Choroid plexus epithelial cell (primary cell): ENCODE measurements around the gene SPI1.

ENCODE experiments used
- DNase-seq: peaks from one replicate; pipeline ENCODE4 v3.0.0-alpha.2; 2010; ENCODE audit warnings: low read depth
- H3K4me3 ChIP-seq: 2 replicates; pipeline ENCODE4 v1.5.1; 2011; ENCODE audit warnings: low read depth, mild to moderate bottlenecking, control low read depth, low read length, moderate library complexity
- CTCF ChIP-seq: conservative IDR thresholded peaks from 2 replicates; pipeline ENCODE4 v1.5.1; 2011; ENCODE audit warnings: low read depth, mild to moderate bottlenecking, control low read depth, inconsistent platforms, low read length, moderate library complexity

The SPI1 gene

DNA sequence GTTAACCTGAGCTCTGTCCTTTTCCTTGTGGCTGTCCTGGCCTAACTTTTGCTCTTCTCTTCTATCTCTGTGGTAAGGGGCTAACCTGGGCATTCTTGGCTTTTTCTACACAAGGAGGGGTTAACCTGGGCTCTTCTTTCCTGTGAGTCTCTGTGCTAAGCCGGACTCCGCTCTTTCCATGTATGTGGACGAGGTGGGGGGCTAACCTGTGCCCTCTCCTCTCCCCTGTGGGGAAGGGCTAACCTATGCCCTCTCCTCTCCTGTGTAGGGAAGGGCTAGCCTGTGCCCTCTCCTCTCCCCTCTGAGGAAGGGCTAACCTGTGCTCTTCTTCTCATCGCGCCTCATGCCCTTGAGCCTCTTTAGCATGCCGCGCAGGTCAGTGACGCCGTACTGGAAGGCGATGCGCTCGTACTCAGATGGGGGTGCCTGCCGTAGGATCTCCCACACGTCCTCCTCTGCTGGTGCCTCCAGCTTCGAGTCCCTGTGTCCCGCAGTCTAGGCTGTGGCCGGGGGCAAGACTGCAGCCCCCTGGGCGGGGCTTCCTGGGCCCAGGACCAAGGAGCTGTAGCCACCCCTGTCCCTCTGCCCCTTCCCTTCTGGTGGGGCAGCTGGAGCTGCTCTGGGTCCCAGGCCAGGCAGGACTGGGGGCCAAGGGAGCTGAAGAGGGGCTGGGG lies 32.3 kb downstream of the SPI1 start:
- no peak for DNase-seq
- no peak for TF ChIP-seq CTCF

GRCh38 chr11:47342854-47343253 lies 35.5 kb downstream of the SPI1 start:
- no peak overlapping the region for H3K4me3 ChIP-seq
- DNase-seq, result no peak
- no peak for TF ChIP-seq CTCF

More for the DNA sequence above, 32.3 kb downstream of the SPI1 start:
- H3K4me3 ChIP-seq, result no peak overlapping the region

DNA sequence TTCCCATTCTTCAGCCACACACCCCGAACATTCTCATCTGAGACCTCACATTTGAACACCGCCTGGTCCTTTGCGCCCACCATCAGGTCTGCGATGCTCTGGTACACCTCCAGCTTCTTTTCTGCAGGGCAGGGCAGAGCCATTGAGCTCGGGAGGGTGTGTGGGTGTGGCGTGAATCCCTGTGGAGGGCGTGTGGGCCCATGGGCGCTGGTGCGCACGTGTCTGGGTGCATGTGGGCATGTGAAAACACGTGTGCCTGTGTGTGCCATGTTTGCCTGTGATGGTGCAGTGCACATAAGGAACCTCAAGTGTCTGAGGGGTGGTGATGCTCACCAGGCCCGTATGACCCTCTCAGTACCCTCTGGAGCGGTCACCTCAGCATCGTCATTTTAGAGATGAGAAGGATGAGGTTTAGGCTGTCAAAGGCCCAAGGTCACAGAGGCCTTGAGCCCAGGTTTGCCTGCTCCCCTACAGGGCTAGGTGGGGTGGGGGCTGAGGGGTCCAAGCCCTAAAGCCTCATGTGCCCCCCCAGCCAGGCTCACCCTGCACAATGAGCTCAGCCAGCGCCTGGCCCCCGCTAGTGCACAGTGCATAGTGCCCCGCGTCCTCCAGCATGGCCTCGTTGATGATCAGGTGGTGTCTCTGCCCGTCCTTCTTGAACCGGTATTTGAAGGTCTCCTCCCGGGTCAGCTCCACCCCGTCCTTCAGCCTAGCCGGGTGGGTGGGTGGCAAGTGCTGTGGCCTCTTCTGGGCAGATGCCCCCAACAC lies 36.1 kb downstream of the SPI1 start:
- DNase-seq, result no peak
- TF ChIP-seq CTCF, result no peak
- H3K4me3 ChIP-seq, result no peak overlapping the region

DNA sequence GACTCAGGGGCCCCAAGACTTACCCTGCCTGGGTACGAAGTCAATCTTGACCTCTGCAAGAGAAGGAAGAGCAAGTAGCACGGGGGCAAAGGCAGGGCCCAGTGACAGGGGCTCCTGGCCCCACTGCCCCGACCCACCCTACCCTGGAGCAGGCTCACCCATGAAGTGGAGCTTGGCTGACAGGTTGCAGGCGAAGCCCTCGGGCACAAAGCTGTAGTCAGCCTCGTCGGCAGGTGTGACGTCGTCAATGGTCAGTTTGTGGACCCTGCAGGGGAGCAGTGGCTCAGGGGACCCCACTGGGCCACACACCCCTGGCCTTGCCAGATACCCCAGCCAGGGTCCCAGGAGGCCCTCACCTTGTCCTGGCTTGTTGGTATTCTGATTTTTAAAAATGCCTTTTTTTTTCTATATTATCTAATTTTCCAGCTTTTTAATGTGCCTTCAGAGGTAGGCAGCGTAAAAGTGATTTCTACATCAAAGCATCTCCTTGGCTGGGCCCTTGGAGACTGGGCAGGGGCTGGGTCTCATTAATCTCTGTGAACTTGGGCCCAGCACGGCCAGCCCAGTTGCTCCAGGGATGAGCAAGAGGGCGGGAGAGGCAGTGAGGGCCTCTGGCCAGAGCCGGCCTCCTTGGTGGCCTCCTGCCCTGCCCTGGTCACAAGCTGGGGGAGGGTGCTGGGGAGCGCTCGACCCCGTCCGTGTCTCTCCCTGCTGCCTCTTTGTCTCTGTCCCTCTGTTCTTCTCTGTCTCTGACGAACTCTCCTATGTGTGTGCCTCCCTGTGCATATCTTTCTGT lies 37.2 kb downstream of the SPI1 start:
- TF ChIP-seq CTCF, result no peak
- no peak overlapping the region for H3K4me3 ChIP-seq
- DNase-seq, result no peak

DNA sequence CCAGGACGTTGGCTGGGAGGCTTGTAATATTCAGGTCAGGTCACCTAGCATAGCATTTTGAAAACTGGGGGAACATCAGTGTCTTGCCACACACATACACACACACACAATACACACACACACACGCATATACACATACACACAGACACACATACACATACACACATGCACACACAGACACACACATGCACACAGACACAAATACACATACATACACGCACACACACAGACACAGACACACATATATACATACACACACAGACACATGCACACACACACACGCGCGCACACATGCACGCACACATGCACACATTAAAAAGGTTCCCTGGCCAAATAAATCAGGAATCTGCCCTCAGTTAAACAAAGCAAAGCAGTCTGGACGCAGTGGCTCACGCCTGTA lies 38.3 kb downstream of the SPI1 start:
- TF ChIP-seq CTCF, result no peak
- no peak for DNase-seq

DNA sequence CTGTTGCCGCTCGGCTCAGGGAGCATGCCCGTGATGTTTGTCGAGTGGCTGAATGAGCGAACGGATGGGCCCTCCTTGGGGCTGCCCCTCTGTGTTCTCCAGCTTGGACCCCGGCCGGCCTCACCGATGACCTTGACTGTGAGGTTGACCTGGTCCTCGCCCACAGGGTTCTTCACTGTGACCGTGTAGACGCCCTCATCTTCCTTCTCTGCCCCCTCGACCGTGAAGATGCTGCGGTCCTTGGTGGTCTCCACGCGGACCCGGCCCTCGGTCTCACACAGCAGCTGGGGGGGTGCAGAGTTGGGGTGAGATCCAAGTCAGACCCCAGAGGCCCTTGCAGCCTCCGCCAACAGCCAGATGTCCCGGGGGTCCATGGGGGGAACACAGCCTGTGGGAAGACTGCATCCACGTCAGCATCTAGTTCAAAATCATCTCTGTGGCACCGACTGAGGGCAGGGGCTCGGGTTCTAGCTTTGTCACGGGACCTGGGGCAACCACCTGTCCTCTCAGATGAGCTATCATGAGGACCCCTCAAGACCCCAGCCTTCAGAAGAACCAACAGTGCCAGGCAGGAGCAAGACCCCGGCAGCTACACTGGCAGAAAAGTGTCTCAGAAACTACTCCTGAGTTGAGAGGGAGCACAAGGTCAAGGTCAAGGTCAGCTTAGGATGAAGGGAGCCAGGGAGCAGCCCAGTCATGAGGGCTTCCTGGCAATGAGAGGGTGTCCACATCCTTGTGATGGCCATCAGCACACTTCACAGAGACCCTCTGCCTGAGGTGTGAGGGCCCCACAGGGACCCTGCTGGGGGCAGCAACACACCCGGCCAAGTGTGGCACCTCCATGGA lies 39.7 kb downstream of the SPI1 start:
- no peak for TF ChIP-seq CTCF
- no peak for DNase-seq
- H3K4me3 ChIP-seq, result no peak overlapping the region

More for the DNA sequence above, 38.3 kb downstream of the SPI1 start:
- H3K4me3 ChIP-seq, result no peak overlapping the region
